Liver (tissue), 9 donors: ENCODE measurements around the gene GNG14. TPM values are rescaled to one million over a fixed set of nuclear protein-coding genes. Genes with fewer than 3 reads are reported as not detected.
A peak's percentile ranks its signal among the peaks of the same experiment; 100 is the strongest.

ENCODE experiments used
- DNase-seq: peaks from one replicate; pipeline ENCODE4 v3.0.0-alpha.2; 2017; ENCODE audit warnings: low spot score
- H3K27ac ChIP-seq, 2 donors: one replicate each; pipeline ENCODE4 v1.7.0; 2013; ENCODE audit warnings: inconsistent platforms in 2 of 2, low read length in 2 of 2, control low read depth in 1 of 2, low read depth in 1 of 2, mild to moderate bottlenecking in 1 of 2
- H3K27me3 ChIP-seq, 4 donors: one replicate each; pipeline versions ENCODE4 v1.6.1 to v1.7.0; 2013; ENCODE audit warnings: low read length in 3 of 4, inconsistent platforms in 1 of 4, mild to moderate bottlenecking in 1 of 4, moderate library complexity in 1 of 4; ENCODE audit not compliant: control insufficient read depth in 4 of 4, insufficient read depth in 4 of 4
- H3K36me3 ChIP-seq, 4 donors: one replicate each; pipeline versions ENCODE4 v1.6.1 to v1.7.0; 2013; ENCODE audit warnings: low read length in 3 of 4, mild to moderate bottlenecking in 3 of 4, low read depth in 1 of 4, moderate library complexity in 1 of 4; ENCODE audit not compliant: control insufficient read depth in 4 of 4, insufficient read depth in 3 of 4
- H3K4me1 ChIP-seq, 4 donors: one replicate each; pipeline versions ENCODE4 v1.6.1 to v1.7.0; 2013; ENCODE audit warnings: low read length in 3 of 4, mild to moderate bottlenecking in 3 of 4, moderate library complexity in 1 of 4; ENCODE audit not compliant: control insufficient read depth in 4 of 4, insufficient read depth in 4 of 4
- H3K4me3 ChIP-seq, 3 donors: one replicate each; pipeline versions ENCODE4 v1.6.1 to v1.7.0; 2013; ENCODE audit warnings: low read length in 3 of 3, control low read depth in 1 of 3, low read depth in 1 of 3, mild to moderate bottlenecking in 1 of 3
- H3K9ac ChIP-seq, 2 donors: one replicate each; pipeline ENCODE4 v1.7.0; 2013; ENCODE audit warnings: low read length in 2 of 2, mild to moderate bottlenecking in 2 of 2, moderate library complexity in 2 of 2, control low read depth in 1 of 2, low read depth in 1 of 2
- H3K9me3 ChIP-seq, 4 donors: one replicate each; pipeline versions ENCODE4 v1.6.1 to v1.7.0; 2013; ENCODE audit warnings: low read length in 3 of 4; ENCODE audit not compliant: control insufficient read depth in 4 of 4
- ATF3 ChIP-seq: IDR thresholded peaks from 2 replicates; pipeline ENCODE4 v1.6.1; 2016; ENCODE audit warnings: antibody characterized with exemption
- CTCF ChIP-seq: fragments of 150-350 bp; IDR thresholded peaks from 2 replicates; pipeline ENCODE4 v1.5.1; 2017; ENCODE audit warnings: improper control_type of control experiment, low read depth, low read length; ENCODE audit not compliant: missing input control
- EGR1 ChIP-seq, 2 donors: IDR thresholded peaks; 2 replicates each; pipeline ENCODE4 v1.6.1; 2016 to 2018; ENCODE audit warnings: antibody characterized with exemption in 2 of 2, low read depth in 2 of 2
- FOXA1 ChIP-seq: IDR thresholded peaks from 2 replicates; pipeline ENCODE4 v1.6.1; 2016; ENCODE audit warnings: antibody characterized with exemption
- FOXA2 ChIP-seq: IDR thresholded peaks from 2 replicates; pipeline ENCODE4 v1.6.1; 2016; ENCODE audit warnings: antibody characterized with exemption
- GABPA ChIP-seq, 2 donors: IDR thresholded peaks in 1 of 2; conservative IDR thresholded peaks in 1 of 2; 2 replicates each; pipeline ENCODE4 v1.6.1; 2016; ENCODE audit warnings: antibody characterized with exemption in 2 of 2, mild to moderate bottlenecking in 1 of 2, moderate library complexity in 1 of 2
- HNF4A ChIP-seq, 2 donors: conservative IDR thresholded peaks; 2 replicates each; pipeline ENCODE4 v1.6.1; 2016; ENCODE audit warnings: antibody characterized with exemption in 2 of 2, mild to moderate bottlenecking in 2 of 2
- HNF4G ChIP-seq: IDR thresholded peaks from 2 replicates; pipeline ENCODE4 v1.6.1; 2016; ENCODE audit warnings: antibody characterized with exemption
- JUND ChIP-seq, 2 donors: IDR thresholded peaks; 2 replicates each; pipeline ENCODE4 v1.6.1; 2016; ENCODE audit warnings: antibody characterized with exemption in 2 of 2
- MAX ChIP-seq: IDR thresholded peaks from 2 replicates; pipeline ENCODE4 v1.6.1; 2016; ENCODE audit warnings: antibody characterized with exemption
- NR2F2 ChIP-seq: IDR thresholded peaks from 2 replicates; pipeline ENCODE4 v1.6.1; 2016; ENCODE audit warnings: antibody characterized with exemption
- RAD21 ChIP-seq, 2 donors: IDR thresholded peaks; 2 replicates each; pipeline ENCODE4 v1.6.1; 2016; ENCODE audit warnings: antibody characterized with exemption in 2 of 2, mild to moderate bottlenecking in 2 of 2
- REST ChIP-seq: IDR thresholded peaks from 2 replicates; pipeline ENCODE4 v1.6.1; 2016; ENCODE audit warnings: antibody characterized with exemption, mild to moderate bottlenecking
- RXRA ChIP-seq, 2 donors: IDR thresholded peaks; 2 replicates each; pipeline ENCODE4 v1.6.1; 2017 to 2018; ENCODE audit warnings: antibody characterized with exemption in 2 of 2, mild to moderate bottlenecking in 1 of 2
- YY1 ChIP-seq: IDR thresholded peaks from 2 replicates; pipeline ENCODE4 v1.6.1; 2016; ENCODE audit warnings: antibody characterized with exemption, mild to moderate bottlenecking
- ZBTB33 ChIP-seq: IDR thresholded peaks from 2 replicates; pipeline ENCODE4 v1.6.1; 2016; ENCODE audit warnings: antibody characterized with exemption
- WGBS: extraction: QIAGEN DNeasy Blood & Tissue Kit; methylation state at CpG from one replicate; pipeline ENCODE4 v1.1.7; 2013; 5-methylcytosine and 5-hydroxymethylcytosine counted together
- polyA plus RNA-seq, 2 donors: library from polyadenylated mRNA; stranded (reverse) in 1 of 2; unstranded in 1 of 2; fragments of 200-250 nt in 1 of 2; fragments of >200 nt in 1 of 2; fragmentation: Nextera tagmentation in 1 of 2; extraction: Ambion mirVana in 1 of 2; gene quantifications; one replicate each; pipeline versions ENCODE4 v1.2.1 to v1.2.3, GENCODE V29; 2013 to 2015
- total RNA-seq, 2 donors: library from RNA; depleted of rRNA; stranded (reverse); fragments of >200 nt; gene quantifications; one replicate each; pipeline ENCODE4 v1.2.3, GENCODE V29; 2014
- donor health status: healthy.
- donor health status: healthy.
- donor health status: healthy.
- donor health status: healthy.
- donor health status: healthy.

Gene GNG14
- total and polyA plus RNA-seq, 4 donors, result not detected

GRCh38 chr19:12720296-12720695 lies 32.5 kb downstream of the GNG14 start:
- Histone ChIP-seq H3K27ac (no peak overlapping the region), H3K36me3 (peaks cover 0 to 12% (median 6%) of the 10 kb centered on the region in 4 donors), H3K27me3 (no peaks in the 10 kb centered on the region), H3K4me3 (no peak overlapping the region), H3K9ac (no peak overlapping the region), H3K4me1 (peaks cover 11 to 50% (median 44%) of the 10 kb centered on the region in 4 donors), H3K9me3 (no peaks in the 10 kb centered on the region)
- 91% methylated on average over 10 of the region's 10 CpGs for WGBS
- DNase-seq, result no peak
- TF ChIP-seq GABPA (IDR thresholded peaks at IDR 0.05 in 1 of 2, conservative IDR thresholded peaks at IDR 0.05 in 1 of 2) (no peak), FOXA2 (no peak), HNF4G (no peak)

GRCh38 chr19:12720851-12721655 lies 33.3 kb downstream of the GNG14 start:
- peak; percentile 50 for DNase-seq
- peak overlapping the region; percentile 11 to 79 for H3K9ac ChIP-seq
- H3K27me3 ChIP-seq, result no peaks in the 10 kb centered on the region
- peak overlapping the region; percentile 26 to 79 for H3K27ac ChIP-seq
- peaks cover 9 to 42% (median 37%) of the 10 kb centered on the region in 4 donors for H3K4me1 ChIP-seq
- 11% methylated on average over 59 of the region's 59 CpGs for WGBS
- H3K9me3 ChIP-seq, result no peaks in the 10 kb centered on the region
- TF ChIP-seq GABPA (IDR thresholded peaks at IDR 0.05 in 1 of 2, conservative IDR thresholded peaks at IDR 0.05 in 1 of 2), result no peak
- no peak for TF ChIP-seq FOXA2
- no peak for TF ChIP-seq ATF3
- TF ChIP-seq YY1, result no peak
- TF ChIP-seq CTCF, result no peak
- no peak for TF ChIP-seq ZBTB33
- TF ChIP-seq HNF4G, result no peak
- no peak for TF ChIP-seq REST
- no peak for TF ChIP-seq FOXA1
- TF ChIP-seq EGR1 (IDR thresholded peaks at IDR 0.05; ENCODE audit: low read depth in 2 of 2), result no peak
- no peak for TF ChIP-seq NR2F2
- TF ChIP-seq RAD21 (IDR thresholded peaks at IDR 0.05), result no peak
- TF ChIP-seq HNF4A (conservative IDR thresholded peaks at IDR 0.05), result no peak
- no peak for TF ChIP-seq RXRA (IDR thresholded peaks at IDR 0.05)
- no peak for TF ChIP-seq MAX
- no peak for TF ChIP-seq JUND (IDR thresholded peaks at IDR 0.05)
- H3K4me3 ChIP-seq, result peak overlapping the region; percentile 54 to 98 (median 78)
- peaks cover 0 to 8% (median 3%) of the 10 kb centered on the region in 4 donors for H3K36me3 ChIP-seq
